Astrocyte of the spinal cord (primary cell): ENCODE measurements around the gene HCRTR1.

Experiments used
- DNase-seq: peaks from one replicate; pipeline ENCODE4 v3.0.0; 2011; ENCODE audit warnings: low read depth, low spot score
- H3K4me3 ChIP-seq: 2 replicates; pipeline ENCODE4 v1.5.1; 2011; ENCODE audit warnings: low read depth, mild to moderate bottlenecking, low read length, moderate library complexity
- CTCF ChIP-seq: IDR thresholded peaks from 2 replicates; pipeline ENCODE4 v1.5.1; 2012; ENCODE audit warnings: low read depth, mild to moderate bottlenecking, low read length, inconsistent platforms
- in situ Hi-C: cut with HindIII; loops from 2 replicates; pipeline ENCODE4 v1.10.0; 2017; ENCODE audit warnings: low sequenced_read_pairs

The HCRTR1 gene

DNA sequence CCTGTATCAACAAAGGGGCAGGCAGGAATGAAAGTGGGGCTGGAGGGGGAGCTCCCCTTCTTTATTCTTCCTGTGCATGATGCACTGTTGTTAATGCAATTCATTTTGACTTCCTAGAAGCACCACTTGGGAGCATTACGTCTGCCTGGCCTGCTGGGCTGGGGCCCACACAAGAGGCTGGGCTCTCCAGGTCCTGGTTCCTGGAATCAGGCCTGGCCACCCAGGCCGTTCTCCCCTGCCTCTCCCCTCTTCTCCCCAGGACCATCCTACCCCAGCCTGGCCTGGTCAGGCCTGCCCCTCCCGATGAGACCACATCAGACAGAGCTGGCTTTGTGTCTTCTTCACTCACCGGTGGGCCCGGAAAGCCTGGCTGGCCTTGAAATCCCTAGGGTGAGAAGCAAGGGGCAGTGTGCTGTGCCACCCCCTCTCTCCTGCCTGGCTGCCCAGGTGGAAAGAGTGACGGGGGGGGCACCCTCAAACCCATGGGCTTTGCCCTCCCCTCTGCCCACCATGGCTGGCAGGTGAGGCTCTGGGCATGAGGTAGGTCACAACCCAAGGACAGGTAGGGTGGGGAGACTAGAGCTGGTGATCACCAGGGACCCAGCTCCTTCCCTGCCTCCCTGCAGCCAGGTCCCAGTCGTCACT, 47.9 kb downstream of the HCRTR1 start:
- no peak for TF ChIP-seq CTCF
- no peak overlapping the region for H3K4me3 ChIP-seq
- in situ Hi-C loops: no loop called here
- DNase-seq: no peak

DNA sequence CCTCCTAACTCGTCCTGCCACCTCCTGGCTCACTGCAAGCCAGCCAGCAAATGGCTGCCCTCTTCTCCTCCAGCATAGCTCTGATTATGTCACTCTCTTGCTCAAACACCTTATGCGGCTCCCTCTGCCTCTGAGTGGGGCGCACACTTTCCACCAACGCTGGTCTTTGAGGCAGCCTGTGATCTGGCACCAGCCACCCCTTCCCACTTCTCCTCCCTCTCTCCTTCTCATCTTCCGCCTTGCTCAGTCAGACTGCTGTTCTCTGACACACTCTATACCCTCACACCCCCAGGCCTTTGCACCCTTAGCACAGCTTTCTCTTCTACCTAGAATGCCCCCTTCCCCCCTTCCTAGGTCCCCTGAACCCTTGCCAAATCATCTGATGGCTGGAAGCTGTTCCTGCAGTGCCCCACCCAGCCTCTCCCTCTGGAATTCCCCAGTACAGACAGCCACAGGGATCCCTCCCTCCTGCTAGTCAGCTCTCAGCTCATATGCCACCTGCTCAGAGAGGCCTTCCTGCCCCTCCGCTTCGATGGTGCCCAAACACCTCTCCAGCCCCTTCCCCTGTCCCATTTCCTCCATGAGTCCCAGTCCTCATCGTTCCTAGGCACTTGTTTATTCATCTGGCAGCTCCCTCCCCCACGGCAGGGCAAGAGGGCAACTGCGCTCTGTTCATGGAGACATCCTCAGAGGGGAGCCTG, 48.9 kb downstream of the HCRTR1 start:
- peak; percentile 19 for DNase-seq
- TF ChIP-seq CTCF: no peak
- no peak overlapping the region for H3K4me3 ChIP-seq
- in situ Hi-C loops: no loop called here

DNA sequence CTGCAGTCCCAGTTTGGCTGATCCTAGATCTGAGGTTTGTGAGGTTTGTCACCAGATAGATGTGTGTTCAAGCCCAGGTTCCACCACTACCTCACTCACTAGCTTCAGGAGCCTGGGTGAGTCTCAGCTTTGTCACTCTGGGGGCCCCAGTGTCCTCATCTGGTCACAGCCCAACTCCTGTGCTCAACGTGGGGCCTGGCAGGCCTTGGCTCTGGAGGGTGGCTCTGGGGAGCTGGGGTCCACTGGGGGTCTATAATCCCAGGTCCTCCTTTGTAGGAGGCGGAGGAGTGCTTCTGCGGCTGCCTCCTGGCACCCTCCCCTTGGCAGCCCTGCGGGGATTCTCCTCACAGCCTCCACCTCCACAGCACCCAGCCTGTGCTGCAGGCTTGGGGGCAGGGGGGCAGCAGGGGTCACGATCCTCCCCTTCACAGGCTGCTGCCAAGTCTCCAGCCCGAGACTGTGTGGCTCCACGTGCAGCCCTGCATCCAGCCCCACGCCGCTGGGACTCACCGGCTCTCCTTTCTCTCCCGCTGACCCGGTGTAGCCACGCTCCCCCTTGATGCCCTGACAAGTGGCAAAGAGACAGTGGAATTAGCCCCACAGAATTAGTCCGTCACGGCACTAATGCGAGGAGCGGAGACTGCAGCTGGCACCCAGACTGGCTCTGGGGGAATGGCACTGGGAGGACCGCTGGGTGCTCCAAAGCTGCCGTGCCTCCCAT, 49.7 kb downstream of the HCRTR1 start:
- in situ Hi-C loops: no loop called here
- no peak overlapping the region for H3K4me3 ChIP-seq
- DNase-seq: no peak
- TF ChIP-seq CTCF: no peak

DNA sequence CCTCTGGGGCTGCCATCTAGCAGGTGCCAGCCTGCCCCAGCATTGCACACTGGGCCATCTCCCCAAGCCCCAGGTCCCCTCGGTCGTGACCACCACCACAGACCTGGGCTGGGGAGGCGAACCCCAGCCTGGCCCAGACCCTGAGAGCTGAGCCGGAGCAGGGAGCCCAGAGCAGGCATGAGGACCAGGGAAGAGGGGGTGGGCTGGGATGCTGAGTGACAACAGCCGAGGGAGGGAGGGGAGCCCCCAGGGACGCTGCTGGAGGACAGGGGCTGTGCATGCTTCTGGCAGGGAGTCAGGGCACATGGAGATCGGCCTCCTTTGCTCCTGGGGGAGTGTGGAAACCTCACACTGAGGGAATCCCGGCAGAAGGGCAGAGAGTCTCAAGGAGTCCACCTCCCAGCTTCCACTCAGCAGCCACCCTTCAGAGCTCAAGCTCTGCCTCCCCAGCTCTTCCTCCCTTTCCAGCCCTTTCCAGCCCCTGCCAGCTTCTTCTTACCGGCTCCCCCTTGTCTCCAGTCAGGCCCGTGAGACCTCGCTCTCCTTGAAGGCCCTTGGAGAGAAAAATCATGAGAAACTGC, 50.9 kb downstream of the HCRTR1 start:
- no peak for DNase-seq
- TF ChIP-seq CTCF: no peak
- no peak overlapping the region for H3K4me3 ChIP-seq
- in situ Hi-C loops: no loop called here

DNA sequence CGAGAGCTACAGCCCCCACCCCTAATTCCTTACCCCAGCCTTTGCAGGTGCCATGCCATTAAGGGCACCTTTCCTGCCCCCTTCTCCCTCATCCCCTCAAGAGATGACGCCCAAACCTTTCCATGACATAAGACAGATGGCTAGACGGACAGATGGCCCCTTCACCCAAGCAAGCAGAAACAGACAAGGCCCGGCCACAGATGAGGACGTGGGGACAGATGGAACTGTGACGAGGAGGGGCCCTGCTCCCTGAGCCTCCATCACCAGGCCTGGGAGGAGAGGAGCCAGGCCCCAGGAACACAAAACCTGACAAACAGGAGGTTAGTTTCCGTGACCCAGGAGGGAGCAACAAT, 51.9 kb downstream of the HCRTR1 start:
- TF ChIP-seq CTCF: no peak
- no peak for DNase-seq
- H3K4me3 ChIP-seq: no peak overlapping the region
- in situ Hi-C loops: no loop called here

DNA sequence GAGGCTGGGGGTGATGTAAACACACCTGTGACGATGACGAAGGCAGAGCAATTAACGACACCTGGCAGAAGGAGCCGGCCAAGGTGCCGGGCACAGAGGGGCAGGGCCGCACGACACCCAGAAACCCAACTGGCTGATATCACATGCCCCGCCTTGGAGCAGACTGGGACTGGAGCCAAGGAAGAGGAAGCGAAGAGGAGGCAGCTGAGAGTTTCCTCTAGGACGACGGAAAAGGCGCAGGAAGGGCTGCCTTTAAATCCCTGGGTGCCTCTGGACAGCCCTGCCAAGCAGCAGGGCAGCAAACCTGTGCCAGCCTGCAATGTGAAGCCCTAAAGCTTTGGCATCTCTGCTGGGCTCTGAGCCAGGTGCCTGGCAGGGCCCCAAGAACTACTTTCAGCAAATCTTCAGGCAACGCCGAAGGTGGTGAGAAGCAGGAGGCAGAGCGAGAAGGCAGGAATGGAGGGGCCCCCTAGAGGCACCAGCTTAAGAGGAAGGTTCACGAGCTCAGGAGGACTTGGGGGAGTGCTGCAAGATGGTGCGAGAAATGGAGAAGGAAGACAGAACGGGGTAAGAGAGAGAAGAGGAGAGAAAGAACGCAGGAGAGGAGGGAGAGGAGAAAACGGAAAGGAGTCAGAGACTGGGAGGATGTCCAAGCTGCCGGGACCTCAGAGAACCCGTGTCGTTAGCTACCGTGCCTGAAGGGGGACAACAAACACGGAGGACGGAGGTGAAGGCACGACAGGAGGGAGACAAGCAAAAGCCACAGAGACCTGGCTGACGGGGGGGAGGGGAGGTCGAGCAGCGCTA, 52.5 kb downstream of the HCRTR1 start:
- no peak overlapping the region for H3K4me3 ChIP-seq
- peak; percentile 68 for DNase-seq
- in situ Hi-C loops: no loop called here
- peak; percentile 40 for TF ChIP-seq CTCF
